HepG2 (cell line): ENCODE data around the gene GNG7. TPM values are rescaled to one million over a fixed set of nuclear protein-coding genes. Genes with fewer than 3 reads are reported as not detected.

Experiments used
- DZIP1 ChIP-seq: sonication (generic); formaldehyde crosslinking; IDR thresholded peaks from 2 replicates; pipeline ENCODE4 v1.5.0; 2020; ENCODE audit warnings: mild to moderate bottlenecking, missing genetic modification reagents
- E2F5 ChIP-seq: sonication (generic); formaldehyde crosslinking; conservative IDR thresholded peaks from 2 replicates; pipeline ENCODE4 v1.4.0; 2020; ENCODE audit warnings: missing genetic modification reagents
- GATAD2A ChIP-seq: IDR thresholded peaks from 2 replicates; pipeline ENCODE4 v1.6.1; 2016
- GPN1 ChIP-seq: sonication (generic); formaldehyde crosslinking; IDR thresholded peaks from 2 replicates; pipeline ENCODE4 v1.5.1; 2020; ENCODE audit warnings: missing genetic modification reagents, borderline replicate concordance
- NCOA5 ChIP-seq: sonication (generic); formaldehyde crosslinking; IDR thresholded peaks from 2 replicates; pipeline ENCODE4 v1.4.0; 2020; ENCODE audit warnings: missing genetic modification reagents
- PHF5A ChIP-seq: IDR thresholded peaks from one replicate; pipeline ENCODE4 v1.6.1; 2018; ENCODE audit warnings: low read depth, missing genetic modification reagents; ENCODE audit not compliant: unreplicated experiment
- RBAK ChIP-seq: sonication (generic); formaldehyde crosslinking; IDR thresholded peaks from 2 replicates; pipeline ENCODE4 v1.5.1; 2020; ENCODE audit warnings: mild to moderate bottlenecking, missing genetic modification reagents
- SMARCC2 ChIP-seq: fragments of 450-650 bp; IDR thresholded peaks from 2 replicates; pipeline ENCODE4 v1.6.1; 2017; ENCODE audit warnings: antibody characterized with exemption, mild to moderate bottlenecking
- ZMAT3 ChIP-seq: sonication (generic); formaldehyde crosslinking; conservative IDR thresholded peaks from 2 replicates; pipeline ENCODE4 v1.7.0; 2021; ENCODE audit warnings: missing genetic modification reagents
- ZNF24 ChIP-seq: fragments of 450-650 bp; IDR thresholded peaks from 2 replicates; pipeline ENCODE4 v1.6.1; 2017; ENCODE audit warnings: antibody characterized with exemption, mild to moderate bottlenecking
- ZNF30 ChIP-seq: sonication (generic); formaldehyde crosslinking; IDR thresholded peaks from 2 replicates; pipeline ENCODE4 v1.5.0; 2020; ENCODE audit warnings: mild to moderate bottlenecking, missing genetic modification reagents
- ZNF468 ChIP-seq: sonication (generic); formaldehyde crosslinking; IDR thresholded peaks from 2 replicates; pipeline ENCODE4 v1.8.0; 2022; ENCODE audit warnings: mild to moderate bottlenecking, moderate library complexity, missing genetic modification reagents
- ZNF770 ChIP-seq: sonication (generic); formaldehyde crosslinking; IDR thresholded peaks from 2 replicates; pipeline ENCODE4 v1.5.0; 2020; ENCODE audit warnings: mild to moderate bottlenecking, missing genetic modification reagents
- ZNF772 ChIP-seq: sonication (generic); formaldehyde crosslinking; IDR thresholded peaks from 2 replicates; pipeline ENCODE4 v1.5.0; 2020; ENCODE audit warnings: mild to moderate bottlenecking, missing genetic modification reagents
- ZNF773 ChIP-seq: sonication (generic); formaldehyde crosslinking; IDR thresholded peaks from 2 replicates; pipeline ENCODE4 v1.4.0; 2020; ENCODE audit warnings: missing genetic modification reagents, borderline replicate concordance
- polyA plus RNA-seq, 8 experiments: library from polyadenylated mRNA; depleted of rRNA in 3 of 8; stranded (reverse) in 7 of 8; unstranded in 1 of 8; fragments of >200 nt; fragmentation: Illumina TruSeq in 4 of 8; extraction: Trizol in 4 of 8; gene quantifications; 2 replicates each; pipeline versions ENCODE4 v1.2.1 to v1.2.3, GENCODE V29; 2011 to 2016; ENCODE audit warnings: low read depth in 4 of 8, missing spikeins in 1 of 8, mixed read lengths in 1 of 8; ENCODE audit not compliant: insufficient read depth in 1 of 8
- total RNA-seq, 5 experiments: library from RNA; depleted of rRNA; stranded (reverse); fragments of >200 nt; fragmentation: Illumina TruSeq; extraction: Trizol; gene quantifications; 2 replicates each; pipeline ENCODE4 v1.2.3, GENCODE V29; 2016; ENCODE audit warnings: low read depth in 1 of 5
- TF ChIP-seq, protein P1 (sequence below), 2 experiments: sonication (generic) in 1 of 2; formaldehyde crosslinking in 1 of 2; IDR thresholded peaks; 2 replicates each; pipeline versions ENCODE4 v1.4.0 to v1.6.1; 2018 to 2020; ENCODE audit warnings: missing genetic modification reagents in 2 of 2, borderline replicate concordance in 1 of 2, low read depth in 1 of 2, mild to moderate bottlenecking in 1 of 2, missing biosample characterization in 1 of 2
- TF ChIP-seq, protein P2 (sequence below): sonication (generic); formaldehyde crosslinking; IDR thresholded peaks from 2 replicates; pipeline ENCODE4 v1.5.0; 2020; ENCODE audit warnings: missing genetic modification reagents
- TF ChIP-seq, protein P3 (sequence below): sonication (generic); formaldehyde crosslinking; IDR thresholded peaks from 2 replicates; pipeline ENCODE4 v1.5.1; 2020; ENCODE audit warnings: mild to moderate bottlenecking, missing genetic modification reagents, moderate library complexity

The GNG7 gene
- total and polyA plus RNA-seq, 2 of the 13 experiments (the other 11 are each of a cell fraction or from before 2014, with no cell fraction given): 1.4 to 3.3 TPM

- TF ChIP-seq, protein P1, sequence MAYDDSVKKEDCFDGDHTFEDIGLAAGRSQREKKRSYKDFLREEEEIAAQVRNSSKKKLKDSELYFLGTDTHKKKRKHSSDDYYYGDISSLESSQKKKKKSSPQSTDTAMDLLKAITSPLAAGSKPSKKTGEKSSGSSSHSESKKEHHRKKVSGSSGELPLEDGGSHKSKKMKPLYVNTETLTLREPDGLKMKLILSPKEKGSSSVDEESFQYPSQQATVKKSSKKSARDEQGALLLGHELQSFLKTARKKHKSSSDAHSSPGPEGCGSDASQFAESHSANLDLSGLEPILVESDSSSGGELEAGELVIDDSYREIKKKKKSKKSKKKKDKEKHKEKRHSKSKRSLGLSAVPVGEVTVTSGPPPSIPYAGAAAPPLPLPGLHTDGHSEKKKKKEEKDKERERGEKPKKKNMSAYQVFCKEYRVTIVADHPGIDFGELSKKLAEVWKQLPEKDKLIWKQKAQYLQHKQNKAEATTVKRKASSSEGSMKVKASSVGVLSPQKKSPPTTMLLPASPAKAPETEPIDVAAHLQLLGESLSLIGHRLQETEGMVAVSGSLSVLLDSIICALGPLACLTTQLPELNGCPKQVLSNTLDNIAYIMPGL (CRISPR knock-in tag; IDR thresholded peaks at IDR 0.05; ENCODE audit: borderline replicate concordance in 1 of 2, low read depth in 1 of 2): peak; percentile 39 to 47; a peak in 1 of 4 replicates
- peak; percentile 43; the same call in 1 of the 2 replicates for TF ChIP-seq ZNF770 (CRISPR knock-in tag)
- no peak for TF ChIP-seq ZNF24
- no peak for TF ChIP-seq GPN1 (CRISPR knock-in tag)
- TF ChIP-seq ZNF772 (CRISPR knock-in tag): no peak
- no peak for TF ChIP-seq NCOA5 (CRISPR knock-in tag)
- no peak for TF ChIP-seq ZMAT3 (CRISPR knock-in tag)
- TF ChIP-seq RBAK (CRISPR knock-in tag): no peak
- no peak for TF ChIP-seq E2F5 (CRISPR knock-in tag)
- no peak for TF ChIP-seq DZIP1 (CRISPR knock-in tag)
- TF ChIP-seq GATAD2A (CRISPR knock-in tag): peak; percentile 43
- TF ChIP-seq ZNF30: no peak
- TF ChIP-seq SMARCC2: no peak
- TF ChIP-seq, protein P2, sequence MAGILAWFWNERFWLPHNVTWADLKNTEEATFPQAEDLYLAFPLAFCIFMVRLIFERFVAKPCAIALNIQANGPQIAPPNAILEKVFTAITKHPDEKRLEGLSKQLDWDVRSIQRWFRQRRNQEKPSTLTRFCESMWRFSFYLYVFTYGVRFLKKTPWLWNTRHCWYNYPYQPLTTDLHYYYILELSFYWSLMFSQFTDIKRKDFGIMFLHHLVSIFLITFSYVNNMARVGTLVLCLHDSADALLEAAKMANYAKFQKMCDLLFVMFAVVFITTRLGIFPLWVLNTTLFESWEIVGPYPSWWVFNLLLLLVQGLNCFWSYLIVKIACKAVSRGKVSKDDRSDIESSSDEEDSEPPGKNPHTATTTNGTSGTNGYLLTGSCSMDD (CRISPR knock-in tag): no peak
- no peak for TF ChIP-seq ZNF468 (CRISPR knock-in tag)
- TF ChIP-seq ZNF773 (CRISPR knock-in tag): no peak
- TF ChIP-seq PHF5A (CRISPR knock-in tag): no peak
- TF ChIP-seq, protein P3, sequence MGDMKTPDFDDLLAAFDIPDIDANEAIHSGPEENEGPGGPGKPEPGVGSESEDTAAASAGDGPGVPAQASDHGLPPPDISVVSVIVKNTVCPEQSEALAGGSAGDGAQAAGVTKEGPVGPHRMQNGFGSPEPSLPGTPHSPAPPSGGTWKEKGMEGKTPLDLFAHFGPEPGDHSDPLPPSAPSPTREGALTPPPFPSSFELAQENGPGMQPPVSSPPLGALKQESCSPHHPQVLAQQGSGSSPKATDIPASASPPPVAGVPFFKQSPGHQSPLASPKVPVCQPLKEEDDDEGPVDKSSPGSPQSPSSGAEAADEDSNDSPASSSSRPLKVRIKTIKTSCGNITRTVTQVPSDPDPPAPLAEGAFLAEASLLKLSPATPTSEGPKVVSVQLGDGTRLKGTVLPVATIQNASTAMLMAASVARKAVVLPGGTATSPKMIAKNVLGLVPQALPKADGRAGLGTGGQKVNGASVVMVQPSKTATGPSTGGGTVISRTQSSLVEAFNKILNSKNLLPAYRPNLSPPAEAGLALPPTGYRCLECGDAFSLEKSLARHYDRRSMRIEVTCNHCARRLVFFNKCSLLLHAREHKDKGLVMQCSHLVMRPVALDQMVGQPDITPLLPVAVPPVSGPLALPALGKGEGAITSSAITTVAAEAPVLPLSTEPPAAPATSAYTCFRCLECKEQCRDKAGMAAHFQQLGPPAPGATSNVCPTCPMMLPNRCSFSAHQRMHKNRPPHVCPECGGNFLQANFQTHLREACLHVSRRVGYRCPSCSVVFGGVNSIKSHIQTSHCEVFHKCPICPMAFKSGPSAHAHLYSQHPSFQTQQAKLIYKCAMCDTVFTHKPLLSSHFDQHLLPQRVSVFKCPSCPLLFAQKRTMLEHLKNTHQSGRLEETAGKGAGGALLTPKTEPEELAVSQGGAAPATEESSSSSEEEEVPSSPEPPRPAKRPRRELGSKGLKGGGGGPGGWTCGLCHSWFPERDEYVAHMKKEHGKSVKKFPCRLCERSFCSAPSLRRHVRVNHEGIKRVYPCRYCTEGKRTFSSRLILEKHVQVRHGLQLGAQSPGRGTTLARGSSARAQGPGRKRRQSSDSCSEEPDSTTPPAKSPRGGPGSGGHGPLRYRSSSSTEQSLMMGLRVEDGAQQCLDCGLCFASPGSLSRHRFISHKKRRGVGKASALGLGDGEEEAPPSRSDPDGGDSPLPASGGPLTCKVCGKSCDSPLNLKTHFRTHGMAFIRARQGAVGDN (CRISPR knock-in tag): peak; percentile 52
These were observed 54.0 kb downstream of the GNG7 start (continued) for GRCh38 chr19:2648528-2648937.
